Stimulated activated naive CD8-positive, alpha-beta T cell treated with anti-CD3 and anti-CD28 coated beads, Interleukin-15, Interleukin-2, amounts not matched to agents 100 ng/mL and 50 ng/mL, for 24 hours (primary cell): ENCODE measurements around the gene EHD1.

ENCODE experiments used
- H3K27ac Mint-ChIP-seq: one replicate; pipeline ENCODE4 v1.8.0; 2021; ENCODE audit warnings: mild to moderate bottlenecking, mixed read lengths
- H3K27me3 Mint-ChIP-seq: one replicate; pipeline ENCODE4 v1.8.0; 2021; ENCODE audit warnings: mixed read lengths
- H3K36me3 Mint-ChIP-seq: one replicate; pipeline ENCODE4 v1.8.0; 2021; ENCODE audit warnings: low read depth, mixed read lengths
- H3K4me1 Mint-ChIP-seq: one replicate; pipeline ENCODE4 v1.8.0; 2021; ENCODE audit warnings: low read depth, mixed read lengths
- H3K4me3 Mint-ChIP-seq: one replicate; pipeline ENCODE4 v1.8.0; 2021; ENCODE audit warnings: mild to moderate bottlenecking, mixed read lengths
- H3K9me3 Mint-ChIP-seq: one replicate; pipeline ENCODE4 v1.8.0; 2021; ENCODE audit warnings: mixed read lengths

EHD1 gene

DNA sequence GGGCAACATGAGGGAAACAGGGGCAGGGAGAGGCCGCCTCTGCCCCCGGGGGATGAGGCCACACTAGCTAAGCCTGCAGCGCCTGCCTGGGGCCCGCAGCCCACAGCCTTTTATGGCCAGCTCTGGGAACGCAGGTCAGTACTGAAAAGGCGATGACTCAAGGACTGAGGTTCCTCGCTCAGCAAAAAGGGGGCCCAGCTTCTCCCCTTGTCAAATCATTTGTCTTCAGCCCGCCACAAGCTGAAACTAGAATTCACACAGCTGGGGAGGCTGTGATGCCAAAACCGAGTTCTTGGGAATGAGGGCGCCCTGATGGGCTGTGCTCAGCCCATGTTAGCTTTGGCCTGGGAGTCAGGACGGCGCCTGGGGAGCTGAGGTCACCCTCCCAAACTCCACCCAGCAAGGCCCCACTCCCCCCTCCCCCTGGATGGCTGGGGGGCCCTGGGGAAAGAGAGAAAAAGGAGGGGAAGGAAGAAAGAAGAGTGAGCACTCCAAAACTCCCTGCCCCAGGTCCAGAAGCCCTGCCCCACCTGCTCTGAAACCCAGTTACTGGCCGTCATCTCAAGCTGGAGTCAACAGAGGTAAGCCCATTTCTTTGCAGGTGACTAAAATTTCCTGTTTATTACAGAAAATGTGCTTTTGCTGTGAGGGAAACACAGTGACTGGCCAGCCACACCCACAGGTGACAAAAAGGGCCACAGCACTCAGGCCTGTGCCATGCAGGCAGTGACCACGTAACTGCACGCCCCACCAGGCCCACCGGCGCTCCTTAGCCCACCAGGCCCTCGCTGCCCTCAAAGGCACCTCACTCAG, 13.7 kb downstream of the EHD1 start:
- Mint-ChIP-seq H3K4me3 (peak overlapping the region; percentile 67), H3K27ac (peak overlapping the region; percentile 92), H3K9me3 (peaks cover 5% of the 10 kb centered on the region), H3K27me3 (no peaks in the 10 kb centered on the region), H3K36me3 (peaks cover 29% of the 10 kb centered on the region), H3K4me1 (peaks cover 95% of the 10 kb centered on the region)

GRCh38 chr11:64864135-64864472, 14.3 kb downstream of the EHD1 start:
- peaks cover 95% of the 10 kb centered on the region for H3K4me1 Mint-ChIP-seq
- H3K27ac Mint-ChIP-seq, result peak overlapping the region; percentile 92
- H3K4me3 Mint-ChIP-seq, result peak overlapping the region; percentile 67
- peaks cover 29% of the 10 kb centered on the region for H3K36me3 Mint-ChIP-seq
- no peaks in the 10 kb centered on the region for H3K27me3 Mint-ChIP-seq
- peaks cover 5% of the 10 kb centered on the region for H3K9me3 Mint-ChIP-seq

GRCh38 chr11:64863391-64864060, 14.9 kb downstream of the EHD1 start:
- Mint-ChIP-seq H3K4me3 (peak overlapping the region; percentile 67), H3K36me3 (peaks cover 26% of the 10 kb centered on the region)

DNA sequence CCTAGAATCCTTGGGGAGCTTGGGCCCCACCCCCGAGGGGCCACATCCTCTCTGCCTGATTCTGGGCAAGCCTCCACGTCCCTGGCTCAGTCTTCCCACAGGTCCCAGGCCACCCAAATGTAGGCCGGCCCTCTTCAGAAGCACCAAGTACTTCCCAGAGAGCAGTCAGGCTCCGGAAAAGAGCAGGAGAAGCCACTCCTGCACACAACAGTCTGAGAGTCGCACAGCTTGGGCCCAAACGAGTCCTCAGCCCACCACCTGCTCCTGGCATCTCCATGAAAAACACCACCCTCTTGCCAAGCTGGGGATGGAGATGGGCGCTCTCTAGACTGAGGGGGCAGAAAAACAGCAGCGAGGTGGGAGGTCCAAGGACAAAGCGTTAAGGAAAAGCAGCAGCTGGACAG, 15.4 kb downstream of the EHD1 start:
- Mint-ChIP-seq H3K9me3 (peaks cover 5% of the 10 kb centered on the region), H3K36me3 (peaks cover 24% of the 10 kb centered on the region), H3K27ac (peak overlapping the region; percentile 92), H3K4me3 (peak overlapping the region; percentile 47), H3K27me3 (no peaks in the 10 kb centered on the region), H3K4me1 (peaks cover 95% of the 10 kb centered on the region)

More at GRCh38 chr11:64863391-64864060, 14.9 kb downstream of the EHD1 start:
- Mint-ChIP-seq H3K4me1 (peaks cover 95% of the 10 kb centered on the region), H3K9me3 (peaks cover 5% of the 10 kb centered on the region), H3K27me3 (no peaks in the 10 kb centered on the region), H3K27ac (peak overlapping the region; percentile 92)

DNA sequence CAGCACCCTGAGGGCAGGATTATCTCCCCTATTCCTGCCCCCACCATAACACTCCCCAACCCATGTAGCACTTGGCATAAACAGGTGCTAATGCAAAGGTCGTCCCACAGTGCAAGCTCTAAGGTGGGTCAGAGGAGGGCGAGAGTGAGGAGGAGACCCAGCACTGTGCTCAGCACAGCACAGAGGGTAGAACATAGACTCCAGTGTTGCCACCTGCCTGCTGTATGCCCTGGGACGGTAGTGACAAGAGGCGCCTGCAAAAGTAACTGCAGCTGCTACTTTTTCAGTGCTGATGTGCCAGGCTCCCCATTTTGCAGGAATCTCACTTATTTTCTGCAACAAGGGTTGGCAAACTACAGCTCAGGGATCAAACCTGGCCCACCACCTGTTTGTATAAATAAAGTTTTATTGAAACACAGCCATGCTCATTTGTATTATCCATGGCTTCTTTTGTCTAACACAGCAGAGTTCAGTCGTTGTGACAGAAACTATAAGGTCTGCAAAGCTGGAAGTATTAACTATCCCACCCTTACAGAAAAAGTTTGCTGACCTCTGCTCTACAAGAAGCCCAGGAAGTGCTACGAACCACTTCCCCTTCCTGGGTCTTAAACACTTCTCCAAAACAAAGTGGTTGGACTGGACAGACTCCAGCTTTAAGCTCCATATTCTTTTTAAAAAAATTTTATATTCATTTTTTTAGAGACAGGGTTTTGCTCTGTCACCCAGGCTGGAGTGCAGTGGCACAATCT, 17.0 kb downstream of the EHD1 start:
- peak overlapping the region; percentile 92 for H3K27ac Mint-ChIP-seq
- peaks cover 94% of the 10 kb centered on the region for H3K4me1 Mint-ChIP-seq
- no peaks in the 10 kb centered on the region for H3K27me3 Mint-ChIP-seq
- H3K9me3 Mint-ChIP-seq, result peaks cover 5% of the 10 kb centered on the region
- H3K4me3 Mint-ChIP-seq, result peak overlapping the region; percentile 41
- peaks cover 22% of the 10 kb centered on the region for H3K36me3 Mint-ChIP-seq

DNA sequence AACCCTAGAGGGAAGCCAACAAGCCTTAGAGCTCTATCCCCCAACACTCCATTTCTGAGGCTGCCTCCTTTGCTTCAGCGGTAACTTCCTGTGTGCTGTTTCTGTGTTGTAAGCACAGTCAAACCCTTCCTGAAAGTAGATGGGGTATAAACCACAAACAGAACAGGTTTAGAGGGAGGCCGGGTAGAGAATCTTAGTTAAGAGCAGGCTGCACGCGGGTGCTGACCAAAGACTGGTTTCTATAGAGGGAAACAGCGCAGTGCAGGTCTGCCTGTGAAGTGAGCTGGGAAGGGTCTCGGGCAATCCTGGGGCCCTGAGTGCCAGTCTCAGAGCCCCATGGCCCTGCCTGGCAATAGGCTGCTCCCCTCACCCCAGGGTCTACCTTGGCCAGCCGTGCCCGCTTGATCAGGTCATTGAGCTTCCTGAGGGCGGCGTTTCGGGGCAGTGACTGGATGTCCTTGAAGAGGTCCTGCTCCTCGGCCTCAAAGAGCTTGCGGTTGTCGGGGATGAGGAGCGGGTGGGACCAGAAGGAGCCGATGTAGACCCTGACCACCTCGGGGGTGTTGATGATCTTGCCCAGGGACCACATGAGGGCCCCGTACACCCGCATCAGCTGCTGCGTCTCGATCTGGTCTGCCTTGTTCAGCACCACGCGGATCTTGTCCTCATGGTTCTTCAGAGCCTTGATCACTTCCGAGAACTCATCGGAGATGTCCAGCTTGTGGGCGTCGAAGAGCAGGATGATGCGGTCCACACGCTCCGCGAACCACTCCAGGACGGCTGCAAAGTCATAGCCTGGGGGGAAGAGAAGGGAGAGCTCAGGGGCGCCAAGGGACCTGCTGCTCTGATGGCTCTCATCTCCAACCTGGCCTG, 18.6 kb downstream of the EHD1 start:
- no peaks in the 10 kb centered on the region for H3K27me3 Mint-ChIP-seq
- H3K27ac Mint-ChIP-seq, result peak overlapping the region; percentile 98
- peak overlapping the region; percentile 77 for H3K4me3 Mint-ChIP-seq
- no peaks in the 10 kb centered on the region for H3K9me3 Mint-ChIP-seq
- peaks cover 25% of the 10 kb centered on the region for H3K36me3 Mint-ChIP-seq
- H3K4me1 Mint-ChIP-seq, result peaks cover 94% of the 10 kb centered on the region

- peaks cover 94% of the 10 kb centered on the region for H3K4me1 Mint-ChIP-seq
- H3K27me3 Mint-ChIP-seq, result no peaks in the 10 kb centered on the region
- no peaks in the 10 kb centered on the region for H3K9me3 Mint-ChIP-seq
- peak overlapping the region; percentile 98 for H3K27ac Mint-ChIP-seq
- H3K4me3 Mint-ChIP-seq, result peak overlapping the region; percentile 77
- peaks cover 32% of the 10 kb centered on the region for H3K36me3 Mint-ChIP-seq
These were observed 19.8 kb downstream of the EHD1 start for GRCh38 chr11:64858467-64859263.

DNA sequence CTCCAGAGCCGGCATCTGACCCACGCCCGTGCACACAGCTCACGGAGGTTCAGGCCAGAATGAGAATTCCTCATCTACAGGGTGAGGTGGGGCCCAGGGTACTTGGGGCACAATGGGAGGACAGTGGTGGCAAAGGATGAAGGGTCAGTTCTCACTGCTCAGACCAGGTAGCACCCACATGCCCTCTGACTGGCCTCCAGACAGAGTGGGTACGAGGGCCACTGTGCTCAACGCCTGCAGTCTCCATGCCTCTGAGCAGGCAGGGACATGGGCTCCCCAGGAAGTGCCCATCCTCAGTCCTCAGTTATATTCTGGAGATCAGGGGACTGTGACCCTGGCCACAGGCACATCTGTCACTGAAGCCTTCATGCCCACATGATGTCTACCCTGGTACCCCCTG, 20.9 kb downstream of the EHD1 start:
- Mint-ChIP-seq H3K36me3 (peaks cover 37% of the 10 kb centered on the region), H3K4me3 (peak overlapping the region; percentile 23), H3K9me3 (no peaks in the 10 kb centered on the region), H3K27ac (peak overlapping the region; percentile 85), H3K4me1 (peaks cover 94% of the 10 kb centered on the region), H3K27me3 (no peaks in the 10 kb centered on the region)

- Mint-ChIP-seq H3K27me3 (no peaks in the 10 kb centered on the region), H3K4me1 (peaks cover 96% of the 10 kb centered on the region), H3K36me3 (peaks cover 37% of the 10 kb centered on the region), H3K9me3 (no peaks in the 10 kb centered on the region), H3K27ac (peak overlapping the region; percentile 89), H3K4me3 (peak overlapping the region; percentile 64)
These were observed 21.8 kb downstream of the EHD1 start for GRCh38 chr11:64856382-64857227.

DNA sequence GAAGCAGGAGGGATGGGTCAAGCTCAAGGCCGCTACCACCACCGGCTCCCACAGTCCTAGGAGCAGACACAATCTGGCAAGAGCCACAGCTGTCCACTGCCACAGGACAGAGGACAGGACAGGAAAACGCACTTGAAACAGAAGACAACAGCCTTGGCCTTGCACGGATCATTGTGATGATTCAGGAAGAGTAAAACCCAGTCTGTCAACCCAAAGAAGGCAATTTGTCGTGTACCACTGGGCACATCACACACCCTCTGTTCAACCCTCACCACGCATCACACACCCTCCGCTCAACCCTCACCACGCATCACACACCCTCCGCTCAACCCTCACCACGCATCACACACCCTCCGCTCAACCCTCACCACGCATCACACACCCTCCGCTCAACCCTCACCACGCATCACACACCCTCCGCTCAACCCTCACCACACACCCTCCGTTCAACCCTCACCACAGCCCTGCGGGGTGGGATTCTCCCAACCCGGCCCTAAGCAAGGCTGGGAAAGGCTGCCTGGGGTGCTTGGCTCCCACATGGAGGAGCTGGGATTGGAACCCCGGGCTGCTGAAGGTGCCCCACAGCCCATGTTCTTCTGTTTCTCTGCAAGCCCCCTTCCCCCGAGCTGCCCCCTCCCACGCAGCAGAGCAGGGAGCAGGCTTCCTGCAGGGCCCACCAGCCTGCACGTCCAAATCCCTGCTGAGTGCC, 22.7 kb downstream of the EHD1 start:
- Mint-ChIP-seq H3K9me3 (no peaks in the 10 kb centered on the region), H3K36me3 (peaks cover 37% of the 10 kb centered on the region), H3K27ac (peak overlapping the region; percentile 89), H3K4me3 (peak overlapping the region; percentile 66), H3K27me3 (no peaks in the 10 kb centered on the region), H3K4me1 (peaks cover 96% of the 10 kb centered on the region)

DNA sequence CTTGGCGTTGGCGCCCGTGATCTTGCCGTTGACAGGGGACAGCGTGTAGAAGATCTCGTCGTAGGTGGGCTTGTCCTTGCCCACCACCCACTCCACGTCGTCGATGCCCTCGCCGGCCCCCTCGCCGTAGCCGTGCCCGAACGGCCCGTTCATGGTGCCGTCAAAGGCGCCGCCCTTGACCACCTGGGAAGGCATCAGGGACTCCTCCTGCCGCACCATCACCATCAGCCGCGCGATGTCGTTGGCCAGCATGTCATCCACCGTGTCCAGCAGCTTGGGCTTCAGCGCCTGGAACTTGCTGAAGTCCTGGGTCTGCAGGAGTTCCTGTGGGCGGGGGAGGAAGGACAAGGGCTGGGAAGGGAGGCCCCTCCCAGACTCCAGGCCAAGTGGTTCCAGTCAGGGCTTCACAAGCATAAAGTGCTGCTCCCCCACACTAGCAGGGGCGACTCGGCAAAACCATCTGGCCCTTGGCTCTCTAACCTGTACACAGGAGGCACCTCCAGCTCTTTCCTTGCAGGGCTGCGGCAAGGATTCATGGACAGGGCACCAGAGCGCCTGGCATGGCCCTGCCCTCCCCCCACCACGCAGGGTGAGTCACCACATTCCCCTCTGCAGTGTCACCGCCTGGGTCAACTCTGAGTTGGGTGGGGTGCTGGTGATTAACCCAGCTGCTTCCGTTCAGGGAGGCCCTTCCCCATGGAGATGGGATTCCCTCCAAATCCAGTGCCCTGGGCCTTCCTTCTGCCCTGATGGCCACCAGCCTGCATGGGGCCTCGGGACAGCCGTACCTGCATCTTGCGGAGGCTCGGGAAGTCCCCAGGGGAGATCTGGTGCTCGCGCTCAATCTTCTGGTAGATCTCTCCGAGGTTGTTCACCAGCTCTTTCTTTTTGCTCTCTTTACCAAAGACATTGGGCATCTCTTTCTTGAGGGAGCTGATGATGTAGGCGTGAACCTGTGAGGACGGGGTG, 23.6 kb downstream of the EHD1 start:
- Mint-ChIP-seq H3K27ac (peak overlapping the region; percentile 89), H3K4me3 (peak overlapping the region; percentile 66), H3K36me3 (peaks cover 33% of the 10 kb centered on the region), H3K27me3 (no peaks in the 10 kb centered on the region), H3K4me1 (peaks cover 96% of the 10 kb centered on the region), H3K9me3 (no peaks in the 10 kb centered on the region)

DNA sequence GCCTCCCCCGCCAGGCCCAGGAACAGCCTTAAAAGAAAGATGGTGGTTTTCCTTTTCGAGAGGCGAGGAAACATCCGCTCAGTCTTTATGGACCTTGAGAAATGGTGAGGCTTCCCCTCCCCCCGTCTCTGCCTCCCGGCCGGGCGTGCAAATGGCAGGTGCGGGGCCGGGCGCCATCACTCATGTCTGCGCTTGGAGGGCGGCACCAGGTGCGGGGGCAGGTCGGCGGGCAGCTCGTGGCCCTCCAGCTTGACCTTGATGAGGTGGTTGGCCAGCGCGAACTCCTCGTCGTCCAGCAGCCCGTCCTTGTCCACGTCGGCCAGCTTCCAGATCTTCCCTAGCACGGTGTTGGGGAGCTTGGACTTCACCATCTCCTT, 24.3 kb downstream of the EHD1 start:
- no peak overlapping the region for H3K27ac Mint-ChIP-seq
- H3K4me3 Mint-ChIP-seq, result peak overlapping the region; percentile 66
- H3K4me1 Mint-ChIP-seq, result peaks cover 96% of the 10 kb centered on the region
- H3K9me3 Mint-ChIP-seq, result no peaks in the 10 kb centered on the region
- peaks cover 33% of the 10 kb centered on the region for H3K36me3 Mint-ChIP-seq
- H3K27me3 Mint-ChIP-seq, result no peaks in the 10 kb centered on the region
